Thyroid gland (tissue), 4 donors: Measurements from ENCODE around the gene WFDC2.

Source experiments
- POLR2A ChIP-seq, 2 donors: fragments of 450-650 bp; IDR thresholded peaks; one replicate each; pipeline ENCODE4 v1.6.1; 2017; ENCODE audit warnings: antibody characterized with exemption in 2 of 2, mild to moderate bottlenecking in 2 of 2, moderate library complexity in 1 of 2
- TF ChIP-seq, protein P1 (sequence below), 6 experiments: fragments of 200-600 bp in 3 of 6; fragments of 450-650 bp in 3 of 6; sonication (generic) in 3 of 6; IDR thresholded peaks; one replicate each; pipeline ENCODE4 v1.5.1; 2016 to 2019; ENCODE audit warnings: antibody characterized with exemption in 6 of 6, mild to moderate bottlenecking in 2 of 6, inconsistent platforms in 1 of 6, moderate library complexity in 1 of 6

DNA sequence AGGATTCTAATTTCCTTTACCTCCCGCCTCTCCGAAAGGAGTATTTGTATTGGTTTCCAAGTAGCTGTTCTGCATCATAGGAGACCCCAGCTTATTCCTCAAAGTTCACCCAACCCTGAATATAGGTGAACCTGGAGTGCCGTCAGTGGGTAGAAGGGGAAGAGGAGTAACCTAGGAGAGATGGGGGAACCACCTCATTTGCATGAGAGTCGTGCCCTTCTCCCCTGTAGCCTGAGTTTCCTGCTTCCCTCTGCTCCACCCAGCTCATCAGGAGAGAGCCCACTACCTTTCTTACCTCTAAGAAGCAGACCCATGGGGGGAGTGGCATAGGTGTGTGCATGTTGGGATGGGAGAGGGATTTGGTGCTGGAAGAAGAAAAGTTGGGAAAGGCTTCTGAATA is 17.3 kb upstream of the WFDC2 start:
- TF ChIP-seq, protein P1, sequence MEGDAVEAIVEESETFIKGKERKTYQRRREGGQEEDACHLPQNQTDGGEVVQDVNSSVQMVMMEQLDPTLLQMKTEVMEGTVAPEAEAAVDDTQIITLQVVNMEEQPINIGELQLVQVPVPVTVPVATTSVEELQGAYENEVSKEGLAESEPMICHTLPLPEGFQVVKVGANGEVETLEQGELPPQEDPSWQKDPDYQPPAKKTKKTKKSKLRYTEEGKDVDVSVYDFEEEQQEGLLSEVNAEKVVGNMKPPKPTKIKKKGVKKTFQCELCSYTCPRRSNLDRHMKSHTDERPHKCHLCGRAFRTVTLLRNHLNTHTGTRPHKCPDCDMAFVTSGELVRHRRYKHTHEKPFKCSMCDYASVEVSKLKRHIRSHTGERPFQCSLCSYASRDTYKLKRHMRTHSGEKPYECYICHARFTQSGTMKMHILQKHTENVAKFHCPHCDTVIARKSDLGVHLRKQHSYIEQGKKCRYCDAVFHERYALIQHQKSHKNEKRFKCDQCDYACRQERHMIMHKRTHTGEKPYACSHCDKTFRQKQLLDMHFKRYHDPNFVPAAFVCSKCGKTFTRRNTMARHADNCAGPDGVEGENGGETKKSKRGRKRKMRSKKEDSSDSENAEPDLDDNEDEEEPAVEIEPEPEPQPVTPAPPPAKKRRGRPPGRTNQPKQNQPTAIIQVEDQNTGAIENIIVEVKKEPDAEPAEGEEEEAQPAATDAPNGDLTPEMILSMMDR (IDR thresholded peaks at IDR 0.05) = no peak
- no peak for TF ChIP-seq POLR2A (IDR thresholded peaks at IDR 0.05)
